Measurements from ENCODE around the gene RAB11FIP3.

Gene RAB11FIP3

DNA sequence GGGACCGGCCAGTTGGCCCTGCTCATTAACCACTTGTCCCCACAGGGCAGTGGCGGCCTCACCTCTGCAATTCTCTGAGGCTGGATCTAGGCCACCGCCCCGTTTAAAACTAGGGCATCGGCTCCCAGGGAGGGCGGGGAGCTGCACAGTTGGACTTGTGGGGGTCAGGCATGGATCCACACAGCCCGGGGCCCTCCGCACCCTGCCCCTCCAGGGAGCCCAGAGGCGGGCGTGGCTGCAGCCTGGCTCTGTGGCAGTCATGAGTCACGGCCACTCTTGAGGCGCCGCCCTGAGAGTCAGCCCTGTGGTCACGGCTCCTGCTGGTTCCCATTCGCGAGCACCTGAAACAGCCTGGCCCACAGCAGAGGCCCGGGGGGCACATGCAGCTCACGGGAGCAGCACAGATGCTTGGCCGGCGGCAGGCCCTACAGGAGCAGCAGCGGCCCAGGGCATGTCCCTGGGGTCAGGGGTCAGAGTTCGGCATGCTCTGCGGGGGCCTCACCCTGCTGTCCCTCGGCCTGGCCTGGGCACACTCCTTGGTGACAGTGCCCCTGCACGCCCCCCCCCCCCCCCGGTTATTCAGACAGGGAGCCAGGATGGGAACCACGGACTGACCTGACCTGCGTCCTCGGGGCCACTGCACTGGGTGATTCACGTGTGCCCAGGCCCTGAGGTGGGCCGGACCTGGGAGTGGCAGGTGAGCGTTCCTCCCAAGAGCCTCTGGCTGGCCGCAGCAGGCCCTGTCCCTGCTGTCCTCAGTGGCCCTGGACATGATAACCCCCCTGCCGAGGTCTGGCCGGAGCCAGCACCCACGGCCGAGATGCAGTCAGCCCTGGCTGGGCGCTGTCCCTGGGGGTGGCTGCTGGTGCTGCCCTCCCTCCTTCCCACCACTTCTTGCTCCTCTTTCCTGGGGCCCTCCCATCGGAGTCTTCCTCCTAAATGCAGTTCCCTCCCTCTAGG lies 110.3 kb downstream of the RAB11FIP3 start:
- no peaks in the 10 kb centered on the region for H3K27me3 Mint-ChIP-seq
- peaks cover 4% of the 10 kb centered on the region for H3K4me1 Mint-ChIP-seq
- H3K36me3 Mint-ChIP-seq (ENCODE audit: insufficient read depth): peaks cover 3% of the 10 kb centered on the region
- no peak overlapping the region for H3K4me3 Mint-ChIP-seq
- ATAC-seq (replicated peaks; ENCODE audit: extremely low read depth, poor library complexity, severe bottlenecking) (no peak), DNase-seq (ENCODE audit: low spot score in 2 of 2) (no peak)
- no peaks in the 10 kb centered on the region for H3K9me3 Mint-ChIP-seq
- H3K27ac Mint-ChIP-seq (ENCODE audit: low read depth): no peak overlapping the region

DNA sequence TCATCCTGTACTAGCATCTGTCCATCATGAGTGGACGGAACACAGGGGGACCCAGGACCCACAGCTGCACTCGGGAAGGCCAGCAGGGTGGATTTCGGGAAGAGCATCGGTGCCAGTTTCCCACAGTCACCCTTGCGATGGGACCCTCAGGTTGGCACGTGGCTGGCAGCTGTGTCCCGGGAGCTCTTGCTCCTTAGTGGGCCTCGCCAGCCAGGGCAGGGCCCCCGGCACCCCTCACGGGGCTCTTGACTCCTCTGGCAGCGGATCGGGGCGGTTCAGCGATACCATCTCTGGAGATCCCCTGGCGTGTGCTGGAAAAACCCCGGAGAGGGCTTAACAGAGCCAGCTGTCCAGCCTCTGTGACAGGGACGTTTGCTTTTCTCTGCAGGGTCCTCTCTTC lies 111.3 kb downstream of the RAB11FIP3 start:
- H3K4me1 Mint-ChIP-seq: peaks cover 4% of the 10 kb centered on the region
- no peak overlapping the region for H3K4me3 Mint-ChIP-seq
- ATAC-seq (replicated peaks; ENCODE audit: extremely low read depth, poor library complexity, severe bottlenecking) (no peak), DNase-seq (ENCODE audit: low spot score in 2 of 2) (no peak)
- H3K27me3 Mint-ChIP-seq: no peaks in the 10 kb centered on the region
- H3K9me3 Mint-ChIP-seq: no peaks in the 10 kb centered on the region
- no peak overlapping the region for H3K27ac Mint-ChIP-seq (ENCODE audit: low read depth)
- H3K36me3 Mint-ChIP-seq (ENCODE audit: insufficient read depth): peaks cover 3% of the 10 kb centered on the region

DNA sequence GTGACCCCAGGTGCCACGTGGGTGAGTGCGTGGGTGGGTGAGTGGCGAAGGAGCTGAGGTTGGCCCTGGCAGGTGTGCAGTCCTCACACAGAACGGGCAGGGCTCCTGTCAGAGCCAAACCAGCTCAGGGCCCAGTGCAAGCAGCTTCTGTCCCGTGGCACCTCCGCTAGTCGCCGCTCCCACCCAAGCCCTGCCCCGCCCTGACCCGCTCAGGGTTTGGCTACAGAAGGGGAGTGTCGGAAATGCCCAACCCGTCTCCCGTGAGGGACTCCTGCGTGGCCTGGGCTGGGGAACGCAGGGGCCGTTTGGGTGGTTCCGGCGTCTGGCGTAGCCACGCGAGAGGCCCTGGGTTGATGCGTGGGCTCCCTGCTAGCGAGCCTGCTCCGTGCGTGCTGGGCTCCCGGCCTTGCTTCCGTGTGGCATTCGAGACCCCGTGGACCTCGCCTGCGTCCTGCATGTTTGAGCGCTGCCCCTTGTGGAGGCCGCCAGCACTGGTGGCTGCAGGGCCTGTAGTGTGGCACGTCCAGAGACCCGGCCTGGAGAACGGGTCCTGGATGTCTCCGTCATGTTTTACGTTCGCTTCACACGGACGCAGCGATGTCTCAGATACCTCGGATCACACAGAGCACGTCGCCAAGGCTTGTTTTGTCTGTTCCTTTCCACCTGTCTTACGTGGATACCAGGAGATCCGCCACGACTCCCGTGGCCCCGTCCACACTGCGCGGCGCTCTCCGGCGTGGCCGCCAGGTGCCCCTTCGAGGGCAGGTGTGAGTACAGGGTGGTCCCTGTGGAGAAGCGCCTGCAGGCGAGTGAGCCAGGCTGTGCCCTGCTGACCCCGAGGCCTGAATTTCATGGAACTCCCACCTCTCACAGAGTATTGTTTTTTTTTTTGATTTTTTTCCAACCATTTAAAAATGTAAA lies 112.2 kb downstream of the RAB11FIP3 start:
- Mint-ChIP-seq H3K4me1 (peaks cover 4% of the 10 kb centered on the region), H3K4me3 (no peak overlapping the region), H3K27ac (ENCODE audit: low read depth) (no peak overlapping the region), H3K9me3 (no peaks in the 10 kb centered on the region), H3K36me3 (ENCODE audit: insufficient read depth) (peaks cover 3% of the 10 kb centered on the region), H3K27me3 (no peaks in the 10 kb centered on the region)
- ATAC-seq (replicated peaks; ENCODE audit: extremely low read depth, poor library complexity, severe bottlenecking): no peak
- no peak for DNase-seq (ENCODE audit: low spot score in 2 of 2)

DNA sequence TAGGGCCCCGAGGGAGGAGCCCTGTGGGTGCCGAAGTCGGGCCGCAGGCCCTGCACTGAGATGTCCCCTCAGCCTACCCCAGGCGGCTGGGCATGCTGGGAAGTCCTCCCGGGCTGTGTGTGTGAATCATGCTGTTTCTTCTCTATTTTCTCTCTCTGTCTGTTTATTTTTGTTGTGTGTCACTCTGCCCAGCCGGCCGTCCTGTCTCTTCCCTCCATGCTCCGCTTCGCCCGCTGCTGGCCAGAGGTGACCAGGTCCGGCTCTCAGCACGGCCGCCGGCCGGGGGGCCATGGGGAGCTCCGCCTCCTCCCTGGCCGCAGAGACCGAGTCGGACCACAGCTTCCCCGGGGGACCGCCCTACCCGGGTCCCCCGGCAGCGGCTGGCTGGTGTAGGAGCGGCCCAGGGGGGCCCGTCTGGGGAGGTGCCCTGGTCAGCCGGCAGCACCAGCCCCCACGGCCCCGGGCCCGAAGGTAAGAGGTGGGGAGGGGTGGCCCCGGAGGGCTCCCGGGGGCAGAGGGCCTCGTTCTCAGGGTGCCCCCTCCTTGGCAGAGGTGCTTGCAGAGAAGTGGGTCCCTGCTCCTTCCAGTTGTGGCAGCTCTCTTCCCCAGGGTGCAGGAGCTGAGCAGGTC lies 114.6 kb downstream of the RAB11FIP3 start:
- Mint-ChIP-seq H3K4me3 (no peak overlapping the region), H3K27me3 (no peaks in the 10 kb centered on the region), H3K36me3 (ENCODE audit: insufficient read depth) (peaks cover 4% of the 10 kb centered on the region), H3K9me3 (no peaks in the 10 kb centered on the region), H3K4me1 (peaks cover 4% of the 10 kb centered on the region), H3K27ac (ENCODE audit: low read depth) (no peak overlapping the region)
- no peak for DNase-seq (ENCODE audit: low spot score in 2 of 2)
- ATAC-seq (replicated peaks; ENCODE audit: extremely low read depth, poor library complexity, severe bottlenecking): no peak

DNA sequence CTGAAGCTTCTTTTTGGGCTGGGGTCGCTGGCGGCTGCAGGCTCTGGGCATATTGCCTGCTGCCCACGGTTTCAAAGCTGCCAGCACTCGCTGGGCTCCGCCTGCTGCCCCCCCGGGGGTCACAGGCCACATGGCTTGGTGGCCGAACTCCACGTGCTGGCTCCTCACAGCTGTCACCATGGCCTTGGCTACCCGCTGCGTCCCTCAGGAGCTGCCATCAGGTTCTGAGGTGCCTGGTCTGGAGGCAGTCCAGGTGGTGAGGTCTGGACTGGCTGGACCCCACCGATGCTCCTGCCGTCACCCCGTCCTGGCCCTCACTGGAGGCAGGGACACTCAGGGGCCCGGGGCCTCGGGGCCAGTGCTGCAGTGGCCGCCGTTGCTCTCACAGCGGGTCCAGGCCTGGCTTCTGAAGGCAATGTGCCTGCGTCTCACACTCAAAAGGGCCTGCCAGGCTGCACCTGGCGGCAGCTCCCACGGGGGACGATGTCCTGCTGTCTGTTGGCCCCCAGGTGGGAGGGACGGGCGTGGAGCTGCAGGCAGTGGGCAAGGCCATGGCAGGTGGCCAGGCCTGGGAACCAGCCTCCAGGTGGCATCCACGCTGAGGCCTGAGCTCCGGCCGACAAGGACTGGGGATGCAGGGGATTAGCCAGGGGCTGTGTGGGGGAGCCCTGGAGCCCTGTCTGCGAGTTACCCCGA lies 115.3 kb downstream of the RAB11FIP3 start:
- Mint-ChIP-seq H3K4me3 (no peak overlapping the region), H3K36me3 (ENCODE audit: insufficient read depth) (peaks cover 6% of the 10 kb centered on the region), H3K27ac (ENCODE audit: low read depth) (no peak overlapping the region), H3K4me1 (peaks cover 4% of the 10 kb centered on the region), H3K9me3 (no peaks in the 10 kb centered on the region), H3K27me3 (no peaks in the 10 kb centered on the region)
- no peak for DNase-seq (ENCODE audit: low spot score in 2 of 2)
- no peak for ATAC-seq (replicated peaks; ENCODE audit: extremely low read depth, poor library complexity, severe bottlenecking)

DNA sequence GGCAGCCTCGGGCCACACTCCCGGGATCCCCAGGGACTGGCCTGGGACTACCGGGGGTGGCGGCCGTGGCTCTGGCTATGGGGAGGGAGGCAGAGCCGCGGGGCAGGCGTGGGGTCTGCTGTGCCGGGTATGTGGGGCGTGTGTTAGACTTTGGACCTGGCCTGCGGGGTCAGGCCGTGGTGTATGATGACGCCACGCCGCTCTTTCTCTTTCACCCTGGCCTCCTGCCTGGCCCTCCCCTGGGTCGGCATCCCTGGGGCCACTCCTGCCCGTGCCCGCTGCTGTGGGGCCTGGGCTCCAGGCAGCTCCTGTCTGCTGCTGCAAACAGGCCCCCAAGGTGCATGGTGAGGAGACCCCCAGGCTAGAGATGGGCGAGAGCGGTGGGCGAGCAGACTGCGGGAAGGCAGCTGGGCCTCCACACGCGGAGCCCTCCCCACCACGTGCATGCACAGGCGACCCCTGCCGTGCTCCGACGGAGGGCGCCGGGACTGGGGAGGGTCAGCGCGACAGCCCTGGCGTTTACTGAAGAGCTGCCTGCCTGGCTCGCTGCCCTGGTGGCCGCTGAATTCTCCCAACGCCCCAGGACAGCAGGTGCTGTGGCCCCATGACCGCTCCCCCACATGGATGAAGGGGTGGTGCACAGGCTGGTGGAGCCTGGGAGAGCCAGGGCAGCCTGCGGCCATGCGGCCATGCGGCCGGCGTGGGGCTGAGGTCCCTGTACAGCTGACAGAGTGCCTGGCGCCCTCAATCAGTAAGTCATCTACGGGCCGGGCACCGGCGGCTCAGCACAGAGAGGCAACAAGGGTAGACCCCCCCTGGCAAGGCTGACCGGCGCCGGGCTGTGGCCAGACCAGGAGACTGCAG lies 118.1 kb downstream of the RAB11FIP3 start:
- no peak for DNase-seq (ENCODE audit: low spot score in 2 of 2)
- no peak for ATAC-seq (replicated peaks; ENCODE audit: extremely low read depth, poor library complexity, severe bottlenecking)
- no peak overlapping the region for H3K4me3 Mint-ChIP-seq
- H3K9me3 Mint-ChIP-seq: no peaks in the 10 kb centered on the region
- peaks cover 5% of the 10 kb centered on the region for H3K36me3 Mint-ChIP-seq (ENCODE audit: insufficient read depth)
- peaks cover 4% of the 10 kb centered on the region for H3K4me1 Mint-ChIP-seq
- H3K27ac Mint-ChIP-seq (ENCODE audit: low read depth): no peak overlapping the region
- H3K27me3 Mint-ChIP-seq: no peaks in the 10 kb centered on the region

DNA sequence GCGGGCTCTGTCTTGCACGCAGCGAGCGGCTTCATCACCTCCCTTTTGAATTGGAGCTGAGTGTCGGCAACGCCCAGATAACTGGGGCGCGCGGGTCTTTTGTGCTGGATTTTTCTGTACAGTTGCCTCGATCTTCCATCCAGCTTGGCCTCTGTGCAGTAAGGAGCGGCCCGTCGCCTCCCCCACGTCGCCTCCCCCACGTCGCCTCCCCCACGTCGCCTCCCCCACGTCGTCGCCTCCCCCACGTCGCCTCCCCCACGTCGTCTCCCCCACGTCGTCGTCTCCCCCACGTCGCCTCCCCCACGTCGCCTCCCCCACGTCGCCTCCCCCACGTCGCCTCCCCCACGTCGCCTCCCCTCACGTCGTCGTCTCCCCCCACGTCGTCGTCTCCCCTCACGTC lies 119.1 kb downstream of the RAB11FIP3 start:
- no peaks in the 10 kb centered on the region for H3K4me1 Mint-ChIP-seq
- no peak overlapping the region for H3K27ac Mint-ChIP-seq (ENCODE audit: low read depth)
- no peaks in the 10 kb centered on the region for H3K9me3 Mint-ChIP-seq
- DNase-seq (ENCODE audit: low spot score in 2 of 2): no peak
- peaks cover 6% of the 10 kb centered on the region for H3K36me3 Mint-ChIP-seq (ENCODE audit: insufficient read depth)
- H3K4me3 Mint-ChIP-seq: no peak overlapping the region
- ATAC-seq (replicated peaks; ENCODE audit: extremely low read depth, poor library complexity, severe bottlenecking): no peak
- H3K27me3 Mint-ChIP-seq: no peaks in the 10 kb centered on the region

DNA sequence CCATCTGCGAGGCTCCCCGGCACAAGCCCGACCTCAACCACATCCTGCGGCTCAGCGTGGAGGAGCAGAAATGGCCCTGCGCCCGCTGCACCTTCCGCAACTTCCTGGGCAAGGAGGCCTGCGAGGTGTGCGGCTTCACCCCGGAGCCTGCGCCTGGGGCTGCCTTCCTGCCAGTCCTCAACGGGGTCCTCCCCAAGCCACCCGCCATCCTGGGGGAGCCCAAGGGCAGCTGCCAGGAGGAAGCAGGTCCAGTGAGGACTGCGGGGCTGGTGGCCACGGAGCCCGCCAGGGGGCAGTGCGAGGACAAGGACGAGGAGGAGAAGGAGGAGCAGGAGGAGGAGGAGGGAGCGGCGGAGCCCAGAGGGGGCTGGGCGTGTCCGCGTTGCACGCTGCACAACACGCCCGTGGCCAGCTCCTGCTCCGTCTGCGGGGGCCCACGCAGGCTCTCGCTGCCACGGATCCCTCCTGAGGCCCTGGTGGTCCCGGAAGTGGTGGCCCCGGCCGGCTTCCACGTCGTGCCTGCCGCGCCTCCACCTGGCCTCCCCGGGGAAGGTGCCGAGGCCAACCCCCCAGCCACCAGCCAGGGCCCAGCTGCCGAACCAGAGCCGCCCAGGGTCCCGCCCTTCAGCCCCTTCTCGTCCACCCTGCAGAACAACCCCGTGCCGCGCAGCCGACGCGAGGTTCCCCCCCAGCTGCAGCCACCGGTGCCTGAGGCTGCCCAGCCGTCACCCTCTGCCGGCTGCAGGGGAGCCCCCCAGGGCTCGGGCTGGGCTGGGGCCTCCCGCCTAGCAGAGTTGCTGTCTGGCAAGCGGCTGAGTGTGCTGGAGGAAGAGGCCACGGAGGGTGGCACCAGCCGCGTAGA lies 121.7 kb downstream of the RAB11FIP3 start:
- Mint-ChIP-seq H3K4me1 (no peaks in the 10 kb centered on the region), H3K9me3 (no peaks in the 10 kb centered on the region), H3K27me3 (no peaks in the 10 kb centered on the region), H3K4me3 (peak overlapping the region; percentile 11), H3K36me3 (ENCODE audit: insufficient read depth) (peaks cover 10% of the 10 kb centered on the region), H3K27ac (ENCODE audit: low read depth) (no peak overlapping the region)
- ATAC-seq (replicated peaks; ENCODE audit: extremely low read depth, poor library complexity, severe bottlenecking): peak; percentile 52
- no peak for DNase-seq (ENCODE audit: low spot score in 2 of 2)

DNA sequence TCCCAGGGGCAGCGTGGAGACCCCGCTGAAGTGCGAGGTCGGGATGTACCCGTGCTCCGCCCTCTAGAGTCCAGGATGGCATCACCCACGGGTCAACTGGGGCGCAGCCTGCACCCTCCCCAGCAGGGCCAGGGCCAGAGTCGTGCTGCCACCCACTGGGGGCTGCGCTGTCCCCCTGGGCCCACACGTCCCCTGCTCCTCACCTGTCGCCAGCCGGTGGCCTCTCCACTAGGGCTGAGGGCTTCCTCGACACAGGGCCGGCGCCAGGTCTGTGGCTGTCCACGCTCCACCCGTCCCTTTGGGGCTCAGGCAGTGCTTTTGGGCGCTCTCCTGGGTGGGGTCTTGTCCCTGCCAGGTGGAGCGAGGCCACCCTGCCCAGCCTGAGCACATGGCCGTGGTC lies 123.1 kb downstream of the RAB11FIP3 start:
- no peak for ATAC-seq (replicated peaks; ENCODE audit: extremely low read depth, poor library complexity, severe bottlenecking)

DNA sequence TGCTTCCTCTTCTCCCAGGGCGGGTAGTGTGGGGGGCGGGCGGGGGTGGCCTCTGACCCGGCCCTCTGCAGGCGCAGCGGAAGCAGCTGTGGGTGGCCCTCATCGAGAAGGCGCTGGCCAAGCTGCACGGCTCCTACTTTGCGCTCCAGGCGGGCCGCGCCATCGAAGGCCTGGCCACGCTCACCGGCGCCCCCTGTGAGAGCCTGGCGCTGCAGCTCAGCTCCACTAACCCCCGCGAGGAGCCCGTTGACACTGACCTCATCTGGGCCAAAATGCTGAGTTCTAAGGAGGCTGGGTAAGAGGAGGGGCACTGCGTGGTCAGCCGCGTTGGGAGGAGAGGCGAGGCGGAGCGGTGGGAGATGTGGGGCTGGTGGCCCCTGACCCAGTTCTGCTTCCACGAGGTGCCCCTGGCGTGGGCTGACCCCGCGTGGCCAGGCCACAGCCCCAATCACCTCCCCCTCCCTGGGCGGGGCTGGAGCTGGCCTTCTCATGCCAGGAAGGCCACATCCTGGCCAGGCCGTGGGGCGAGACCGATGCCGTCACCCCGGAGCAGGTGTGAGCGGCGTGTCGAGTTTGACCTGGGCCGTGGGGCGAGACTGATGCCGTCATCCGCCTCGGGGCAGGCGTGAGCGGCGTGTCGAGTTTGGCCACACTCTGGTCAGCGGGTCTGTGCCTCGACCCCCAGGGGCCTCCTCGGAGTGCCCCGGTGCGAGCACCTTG lies 124.3 kb downstream of the RAB11FIP3 start:
- ATAC-seq (replicated peaks; ENCODE audit: extremely low read depth, poor library complexity, severe bottlenecking) (no peak), DNase-seq (ENCODE audit: low spot score in 2 of 2) (no peak)
- H3K36me3 Mint-ChIP-seq (ENCODE audit: insufficient read depth): peaks cover 11% of the 10 kb centered on the region
- no peaks in the 10 kb centered on the region for H3K27me3 Mint-ChIP-seq
- no peaks in the 10 kb centered on the region for H3K4me1 Mint-ChIP-seq
- H3K27ac Mint-ChIP-seq (ENCODE audit: low read depth): no peak overlapping the region
- H3K9me3 Mint-ChIP-seq: no peaks in the 10 kb centered on the region
- H3K4me3 Mint-ChIP-seq: no peak overlapping the region

More for the DNA sequence above, 123.1 kb downstream of the RAB11FIP3 start:
- no peak overlapping the region for H3K27ac Mint-ChIP-seq (ENCODE audit: low read depth)
- H3K36me3 Mint-ChIP-seq (ENCODE audit: insufficient read depth): peaks cover 11% of the 10 kb centered on the region
- no peak overlapping the region for H3K4me3 Mint-ChIP-seq
- H3K4me1 Mint-ChIP-seq: no peaks in the 10 kb centered on the region
- H3K27me3 Mint-ChIP-seq: no peaks in the 10 kb centered on the region
- no peak for DNase-seq (ENCODE audit: low spot score in 2 of 2)
- H3K9me3 Mint-ChIP-seq: no peaks in the 10 kb centered on the region
